Measurements from ENCODE around the gene PIP5K1A.

The PIP5K1A gene

DNA sequence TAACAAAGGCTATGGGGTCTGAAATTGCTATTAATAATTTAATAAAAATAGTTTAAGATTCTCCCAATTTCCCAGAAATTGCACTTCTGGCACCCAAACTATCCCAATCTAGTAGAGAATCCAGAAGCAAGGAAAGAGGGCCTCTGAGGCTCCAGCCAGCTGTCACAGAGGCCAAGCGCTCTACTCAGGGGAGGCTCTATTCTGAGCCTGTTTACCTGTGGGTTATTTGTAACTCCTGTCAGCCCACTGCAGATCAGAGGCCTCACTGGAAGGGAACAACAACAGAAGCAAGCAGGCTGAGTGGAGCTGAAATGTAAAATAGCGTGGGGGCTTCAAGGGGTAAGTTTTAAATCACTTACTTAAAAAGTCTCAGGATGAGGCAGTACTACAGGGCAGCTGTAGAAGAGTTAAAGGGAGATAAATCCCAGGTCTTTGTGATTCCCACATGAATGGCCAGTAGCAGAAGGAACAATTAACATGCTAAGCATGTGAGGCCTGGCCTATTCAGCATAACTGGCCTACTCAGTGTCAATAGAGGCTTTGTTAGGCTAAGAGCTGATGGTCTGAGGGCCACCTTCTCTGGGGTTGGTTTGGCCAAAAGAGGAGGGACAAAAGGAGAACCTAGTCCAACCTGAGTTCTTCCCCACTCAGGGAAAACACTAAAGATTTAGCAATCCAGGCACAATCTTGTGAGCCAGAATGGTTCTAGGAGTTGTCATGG lies 96.5 kb downstream of the PIP5K1A start:
- DNase-seq (ENCODE audit: low read depth in 2 of 2): no peak

More for the DNA sequence above, 96.5 kb downstream of the PIP5K1A start:
- TF ChIP-seq, protein P1, sequence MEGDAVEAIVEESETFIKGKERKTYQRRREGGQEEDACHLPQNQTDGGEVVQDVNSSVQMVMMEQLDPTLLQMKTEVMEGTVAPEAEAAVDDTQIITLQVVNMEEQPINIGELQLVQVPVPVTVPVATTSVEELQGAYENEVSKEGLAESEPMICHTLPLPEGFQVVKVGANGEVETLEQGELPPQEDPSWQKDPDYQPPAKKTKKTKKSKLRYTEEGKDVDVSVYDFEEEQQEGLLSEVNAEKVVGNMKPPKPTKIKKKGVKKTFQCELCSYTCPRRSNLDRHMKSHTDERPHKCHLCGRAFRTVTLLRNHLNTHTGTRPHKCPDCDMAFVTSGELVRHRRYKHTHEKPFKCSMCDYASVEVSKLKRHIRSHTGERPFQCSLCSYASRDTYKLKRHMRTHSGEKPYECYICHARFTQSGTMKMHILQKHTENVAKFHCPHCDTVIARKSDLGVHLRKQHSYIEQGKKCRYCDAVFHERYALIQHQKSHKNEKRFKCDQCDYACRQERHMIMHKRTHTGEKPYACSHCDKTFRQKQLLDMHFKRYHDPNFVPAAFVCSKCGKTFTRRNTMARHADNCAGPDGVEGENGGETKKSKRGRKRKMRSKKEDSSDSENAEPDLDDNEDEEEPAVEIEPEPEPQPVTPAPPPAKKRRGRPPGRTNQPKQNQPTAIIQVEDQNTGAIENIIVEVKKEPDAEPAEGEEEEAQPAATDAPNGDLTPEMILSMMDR (IDR thresholded peaks at IDR 0.05; ENCODE audit: low read depth, low read length): no peak
- no peak overlapping the region for H3K4me3 ChIP-seq (replicated peaks in 1 of 2; ENCODE audit: low read depth in 2 of 2, low read length in 2 of 2)

Data from cardiac fibroblast (primary cell).